GM21447 (cell line): ENCODE results near the gene RAB38.

ENCODE experiments used
- ATAC-seq: cut with Tn5 transposase; IDR thresholded peaks from one replicate; pipeline ENCODE4 v1.9.1; 2021; ENCODE audit not compliant: unreplicated experiment

Gene RAB38

GRCh38 chr11:88170673-88171072 lies 4.6 kb downstream of the RAB38 start:
- ATAC-seq: no peak

GRCh38 chr11:88169881-88170280 lies 5.4 kb downstream of the RAB38 start:
- no peak for ATAC-seq

GRCh38 chr11:88169471-88169870 lies 5.8 kb downstream of the RAB38 start:
- ATAC-seq: no peak

GRCh38 chr11:88167853-88168252 lies 7.4 kb downstream of the RAB38 start:
- no peak for ATAC-seq

DNA sequence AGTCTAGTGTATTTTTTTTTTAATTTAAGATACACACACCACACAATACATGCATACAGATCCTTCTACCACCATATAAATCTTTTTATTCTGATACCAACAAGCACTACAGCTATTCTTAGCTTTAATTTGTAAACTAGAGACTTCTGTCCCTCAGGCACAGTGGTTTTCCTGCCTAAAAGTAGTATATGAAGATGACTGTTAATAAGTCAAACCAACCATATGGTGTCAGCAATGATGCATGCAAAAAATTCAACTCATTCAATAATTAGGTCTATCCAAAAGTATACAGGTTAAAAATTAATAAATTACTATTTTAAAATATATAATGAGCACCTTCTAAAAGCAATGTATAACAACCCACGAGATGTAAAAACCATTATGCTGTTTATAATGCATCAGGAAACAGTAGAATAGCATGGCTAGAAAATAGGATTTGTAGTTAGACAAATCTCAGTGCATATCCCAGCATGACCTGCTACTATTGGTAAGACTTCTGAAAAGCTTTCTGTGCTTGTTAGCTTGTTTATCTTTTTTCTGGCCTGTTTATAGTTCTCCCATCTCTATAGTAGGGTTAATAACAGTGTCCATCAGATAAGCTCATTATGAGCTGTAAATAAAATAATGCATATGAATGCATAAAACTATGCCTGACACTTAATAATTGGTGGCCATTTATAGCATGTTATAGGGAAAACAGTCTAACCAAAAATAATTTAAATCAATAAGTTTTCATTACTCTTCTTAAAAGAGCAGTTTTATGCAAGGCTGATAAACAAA lies 10.2 kb downstream of the RAB38 start:
- ATAC-seq: no peak

DNA sequence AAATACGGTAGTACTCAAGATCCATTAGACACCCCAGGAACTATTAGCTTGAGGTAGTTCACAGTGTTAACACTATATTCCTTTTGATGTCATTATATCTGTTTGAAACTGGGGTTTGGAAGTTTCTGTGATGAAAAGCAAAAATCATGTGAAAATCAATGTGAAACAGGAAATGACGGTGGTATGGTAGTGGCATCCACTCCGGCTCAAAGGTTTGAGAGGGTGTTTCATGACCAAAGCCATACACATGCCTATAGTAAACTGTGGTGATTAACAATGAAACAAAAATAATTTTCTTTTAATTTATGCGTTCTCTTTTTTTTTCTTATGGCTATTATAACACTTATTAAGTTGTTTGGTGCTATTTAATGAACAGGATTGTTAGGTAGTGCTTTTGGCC lies 10.9 kb downstream of the RAB38 start:
- ATAC-seq: no peak

DNA sequence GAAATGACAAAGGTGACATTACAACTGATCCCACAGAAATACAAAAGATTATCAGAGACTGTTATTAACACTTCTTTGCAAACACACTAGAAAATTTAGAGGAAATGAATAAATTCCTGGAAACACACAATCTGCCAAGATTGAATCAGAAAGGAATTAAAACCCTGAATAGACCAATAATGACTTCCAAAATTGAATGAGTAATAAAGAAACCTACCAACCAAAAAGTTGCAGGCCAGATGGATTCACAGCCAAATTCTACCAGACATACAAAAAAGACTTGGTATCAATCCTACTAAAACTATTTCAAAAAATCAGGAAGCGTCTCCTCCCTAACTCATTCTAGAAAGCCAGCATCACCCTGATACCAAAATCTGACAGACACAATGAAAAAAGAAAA lies 17.2 kb downstream of the RAB38 start:
- ATAC-seq: no peak

DNA sequence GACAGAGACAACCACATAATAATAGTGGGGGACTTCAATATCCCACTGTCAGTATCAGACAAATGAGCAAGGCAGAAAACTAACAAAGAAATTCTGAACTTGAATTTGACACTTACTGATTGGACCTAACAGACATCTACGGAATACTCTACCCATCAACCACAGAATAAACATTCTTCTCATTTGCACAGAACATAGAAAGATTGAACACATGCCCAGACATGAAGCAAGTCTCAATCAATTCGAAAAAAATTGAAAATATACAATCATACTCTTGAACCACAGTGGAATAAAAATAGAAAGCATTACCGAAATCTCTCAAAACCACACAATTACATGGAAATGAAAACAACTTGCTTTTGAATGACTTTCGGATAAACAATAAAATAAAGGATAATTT lies 17.9 kb downstream of the RAB38 start:
- no peak for ATAC-seq

DNA sequence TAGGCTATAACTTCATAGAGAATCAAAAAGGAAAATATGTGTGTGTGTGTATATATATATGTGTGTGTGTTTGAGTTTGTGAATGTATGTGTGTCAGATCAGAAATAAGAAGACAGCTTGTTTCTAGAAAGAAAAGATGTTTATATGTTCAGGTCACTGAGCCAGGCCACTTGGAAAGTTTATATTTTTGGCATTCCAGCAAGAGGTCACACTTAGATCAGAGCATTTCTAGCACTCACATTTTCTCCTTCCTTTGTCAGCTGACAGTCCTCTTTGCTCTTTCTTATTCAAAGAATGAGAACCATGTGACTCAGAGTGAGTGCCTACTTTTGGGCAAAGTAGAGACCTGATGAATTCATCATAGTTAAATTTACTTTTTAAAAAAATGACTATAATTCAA lies 22.9 kb downstream of the RAB38 start:
- ATAC-seq: no peak

GRCh38 chr11:88151709-88152265 lies 23.5 kb downstream of the RAB38 start:
- ATAC-seq: no peak

DNA sequence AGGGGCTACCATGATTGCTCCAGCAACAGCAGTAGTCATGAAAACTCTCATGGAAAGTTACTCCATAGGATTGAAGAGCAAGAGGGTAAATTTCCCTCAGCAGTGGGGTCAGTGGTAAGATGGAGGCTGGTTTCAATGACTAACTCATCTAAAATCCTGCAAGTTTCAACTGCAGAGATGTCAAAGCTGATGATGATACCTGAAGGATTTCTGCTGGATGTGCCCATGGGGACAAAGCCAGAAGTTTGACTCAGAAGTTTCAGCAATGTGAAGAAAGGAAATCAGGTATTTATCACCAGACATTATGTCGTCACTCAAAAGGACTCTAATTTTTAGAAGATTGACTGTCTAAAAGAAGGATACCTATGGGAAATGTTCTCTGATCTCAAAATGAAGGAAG lies 29.1 kb downstream of the RAB38 start:
- ATAC-seq: no peak

DNA sequence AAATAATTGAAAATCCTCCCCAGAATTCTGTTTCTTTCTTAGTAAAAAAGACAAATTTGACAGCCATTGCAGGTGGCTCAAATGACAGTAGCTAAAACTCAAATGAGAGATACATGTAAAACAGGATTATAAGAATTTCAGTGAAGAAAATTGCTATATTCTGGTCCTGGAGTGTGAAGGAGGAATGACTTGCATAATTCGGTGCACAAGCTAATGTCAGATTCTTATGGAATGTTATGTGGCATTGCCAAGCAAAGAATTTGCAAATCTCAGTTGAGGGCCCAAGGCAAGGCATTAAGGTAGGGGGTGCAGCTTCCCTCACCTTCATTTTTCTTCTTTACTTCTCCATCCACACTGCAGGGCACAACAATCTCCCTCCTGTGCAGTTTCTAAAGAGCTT lies 35.4 kb downstream of the RAB38 start:
- ATAC-seq: no peak

- no peak for ATAC-seq
Observed at GRCh38 chr11:88131764-88132470, 43.3 kb downstream of the RAB38 start.

DNA sequence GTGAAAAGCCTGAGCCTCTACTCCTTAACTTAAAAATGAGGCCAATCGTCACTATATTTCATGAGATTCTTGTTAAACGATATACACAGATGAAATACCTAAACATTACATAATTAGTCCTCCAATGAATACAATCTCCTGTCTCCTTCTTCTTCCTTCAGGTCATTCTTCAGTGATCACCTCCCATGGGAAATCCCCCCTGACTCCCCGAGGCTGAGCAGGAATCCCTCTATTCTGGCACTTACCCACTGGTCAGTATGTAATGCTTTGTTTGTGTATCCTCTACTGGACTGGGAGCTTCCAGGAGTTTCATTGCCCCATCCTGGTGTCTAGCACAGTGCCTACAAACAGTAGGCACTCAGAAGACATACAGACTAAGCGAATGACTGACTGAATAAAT lies 52.3 kb downstream of the RAB38 start:
- no peak for ATAC-seq

DNA sequence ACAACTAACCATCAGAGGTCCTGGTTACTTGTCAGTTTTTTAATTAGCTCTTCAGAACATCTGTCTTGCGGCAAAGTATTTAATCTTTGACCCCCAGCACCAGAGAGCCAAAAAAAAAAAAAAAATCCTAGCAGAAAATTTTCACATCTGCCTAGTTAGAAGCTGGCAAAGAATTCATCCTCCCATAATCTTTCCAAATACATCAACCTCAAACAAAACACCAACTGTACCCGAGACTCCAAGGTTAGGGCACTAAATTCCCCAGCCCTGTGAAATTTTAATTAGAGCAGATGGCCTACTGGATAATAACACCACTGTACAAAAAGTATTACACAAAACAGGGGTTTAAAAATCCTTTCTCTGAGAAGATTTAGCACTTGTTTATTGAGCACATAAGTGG lies 55.7 kb downstream of the RAB38 start:
- no peak for ATAC-seq

DNA sequence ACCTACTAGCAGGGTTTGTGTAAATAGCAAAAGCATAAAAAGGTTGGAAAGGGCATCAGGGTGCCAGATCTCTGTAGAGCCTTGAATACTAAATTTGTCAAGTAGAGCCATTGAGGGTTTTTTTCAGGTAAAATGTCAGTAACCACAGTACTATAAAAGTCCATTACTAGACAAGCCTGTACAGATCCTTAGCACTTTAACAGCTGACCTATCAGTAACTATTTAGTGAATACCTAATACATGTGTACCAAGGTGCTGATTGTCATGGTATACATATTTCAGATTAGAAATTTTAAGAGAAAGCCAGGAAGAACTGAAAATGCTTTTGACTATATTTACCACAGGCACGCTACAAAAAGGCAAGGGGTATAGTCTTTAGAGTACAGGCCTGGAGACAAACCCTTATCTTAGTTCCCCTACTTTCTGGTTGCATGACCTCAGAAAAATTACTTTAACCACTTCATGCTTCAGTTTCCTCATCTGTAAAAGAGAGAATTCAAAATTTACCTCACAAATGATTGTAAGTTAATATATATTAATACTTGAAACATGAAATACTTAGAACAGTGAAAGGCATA lies 57.9 kb downstream of the RAB38 start:
- ATAC-seq: no peak

DNA sequence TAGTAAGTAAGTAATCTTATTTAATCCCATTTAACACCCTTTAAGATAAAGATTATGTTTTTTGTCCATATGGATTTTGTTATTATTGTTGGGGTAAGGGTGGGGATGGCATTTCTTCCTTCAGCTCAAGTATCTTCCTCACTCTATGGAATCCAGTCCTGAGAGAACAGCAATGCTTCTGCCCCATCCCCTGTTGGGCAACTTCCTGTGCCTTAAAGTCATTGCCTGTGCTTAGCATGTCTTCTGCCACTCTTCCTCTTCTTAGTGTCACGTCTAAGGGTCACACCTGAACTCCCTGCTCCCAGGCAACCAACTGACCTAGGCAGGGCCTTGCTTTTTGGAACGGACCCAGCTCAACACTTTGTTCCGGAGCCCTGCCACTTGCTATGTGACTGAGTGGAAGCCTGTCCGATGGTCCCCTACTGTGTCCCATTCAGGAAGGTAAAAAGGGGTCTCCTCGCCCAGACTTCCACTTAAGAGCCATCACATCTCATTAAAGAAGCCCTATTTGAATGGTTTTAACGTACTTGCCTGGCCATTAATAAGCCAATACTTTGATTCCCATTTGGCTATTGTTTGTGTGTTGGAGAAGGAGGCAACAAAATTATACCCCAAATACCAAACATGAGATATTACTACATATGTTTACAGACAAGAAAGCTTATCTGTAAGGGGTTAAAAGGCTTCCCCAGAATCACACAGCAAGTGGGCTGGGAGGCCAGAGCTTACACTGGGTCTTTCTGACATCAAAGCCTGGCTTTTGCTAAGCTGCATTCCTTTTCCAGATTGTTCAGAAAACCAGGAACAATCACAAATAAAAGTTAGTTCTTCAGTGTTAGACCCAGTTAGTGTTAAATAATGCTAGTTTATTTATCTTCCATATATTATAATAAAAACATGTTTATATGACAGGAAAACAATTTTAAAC lies 59.2 kb downstream of the RAB38 start:
- ATAC-seq: no peak

DNA sequence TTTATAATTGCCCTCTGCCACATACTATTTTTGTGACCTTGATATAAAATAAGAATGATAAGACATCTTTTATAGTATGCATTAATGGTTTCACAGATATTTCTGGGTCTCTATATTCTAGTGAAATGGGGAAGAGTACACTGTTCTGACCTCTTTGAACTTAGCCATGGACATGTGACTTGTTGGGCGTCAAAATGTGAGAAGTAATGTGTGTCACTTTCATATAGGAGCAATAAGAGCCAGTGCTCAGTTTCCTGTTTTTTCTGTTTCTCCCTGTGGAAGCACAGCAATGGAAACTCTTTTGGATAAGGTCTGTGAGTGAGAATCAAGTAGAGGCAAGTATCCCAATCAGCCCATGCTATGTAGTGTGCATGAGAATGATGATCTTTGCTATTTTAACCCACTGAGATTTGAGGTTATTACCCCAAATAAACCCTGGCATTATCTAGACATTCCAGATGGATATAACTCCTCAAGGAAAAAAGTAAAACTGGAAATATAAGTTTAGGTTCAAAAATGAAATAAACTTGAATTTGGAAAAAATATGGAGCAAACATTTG lies 60.7 kb downstream of the RAB38 start:
- ATAC-seq: no peak

- ATAC-seq: no peak
Observed at GRCh38 chr11:88106666-88107065, 68.6 kb downstream of the RAB38 start.

DNA sequence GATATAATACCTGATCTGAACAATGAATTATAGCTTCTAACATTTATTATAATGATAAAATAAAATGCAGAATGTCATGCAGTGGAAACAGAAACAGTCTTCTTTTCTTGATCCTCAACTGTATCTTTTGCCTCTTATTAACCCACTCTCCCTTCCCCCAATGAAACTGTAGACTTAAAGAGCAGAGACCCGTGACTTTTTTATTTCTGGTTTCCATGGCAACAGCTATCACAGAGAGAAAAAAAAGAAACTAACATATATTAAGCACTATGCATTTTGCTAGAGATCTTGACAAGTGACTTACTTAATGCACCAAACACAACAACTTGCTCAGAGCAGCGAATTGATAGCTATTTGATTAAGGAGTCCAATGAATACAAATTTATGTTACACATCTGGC lies 69.3 kb downstream of the RAB38 start:
- no peak for ATAC-seq

DNA sequence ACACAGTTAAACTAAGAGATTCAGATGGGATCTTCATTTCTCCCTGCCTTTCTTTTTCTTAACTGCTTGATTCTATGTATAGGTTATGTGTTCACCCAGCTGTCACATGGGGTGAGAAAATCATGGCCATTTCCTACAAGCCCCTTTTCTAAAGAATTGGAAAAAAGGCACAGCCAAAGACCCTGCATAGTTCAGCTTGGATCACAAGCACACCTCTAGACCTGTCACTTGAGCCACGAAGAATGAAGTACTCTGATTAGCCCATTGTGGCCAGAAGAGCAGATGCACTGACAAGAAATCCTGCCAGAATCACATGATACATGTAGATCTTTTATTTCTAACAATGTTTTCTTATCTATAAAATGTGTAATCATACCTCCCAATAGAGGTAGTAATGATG lies 69.7 kb downstream of the RAB38 start:
- ATAC-seq: no peak
